ENCODE data around the gene RFX2. TPM values are rescaled to one million over a fixed set of nuclear protein-coding genes. Genes with fewer than 3 reads are reported as not detected.

RFX2 gene
- total and polyA plus RNA-seq, 10 of the 15 experiments (the other 5 are each of a cell fraction or from before 2014, with no cell fraction given) = 3.2 to 9.8 (median 4.7) TPM

- TF ChIP-seq ZNF592 (IDR thresholded peaks at IDR 0.05) = no peak
- TF ChIP-seq CUX1 (IDR thresholded peaks at IDR 0.05; ENCODE audit: insufficient replicate concordance, low read depth, low read length) = no peak
- no peak for TF ChIP-seq MLLT1 (IDR thresholded peaks at IDR 0.05)
- no peak for TF ChIP-seq ZNF622 (IDR thresholded peaks at IDR 0.05)
- no peak for TF ChIP-seq ZZZ3 (IDR thresholded peaks at IDR 0.05; ENCODE audit: control insufficient read depth, insufficient read length, low read depth)
- no peak for TF ChIP-seq E2F8 (IDR thresholded peaks at IDR 0.05; ENCODE audit: low read depth, partially characterized antibody)
- no peak for TF ChIP-seq TARDBP (IDR thresholded peaks at IDR 0.05; ENCODE audit: borderline replicate concordance)
- TF ChIP-seq TCF7 (IDR thresholded peaks at IDR 0.05; ENCODE audit: borderline replicate concordance) = no peak
- TF ChIP-seq SP1 (IDR thresholded peaks at IDR 0.05; ENCODE audit: low read depth, low read length) = no peak
- no peak for TF ChIP-seq E2F4 (IDR thresholded peaks at IDR 0.05; ENCODE audit: low read depth, low read length)
- no peak for TF ChIP-seq BMI1 (IDR thresholded peaks at IDR 0.05; ENCODE audit: borderline replicate concordance)
- TF ChIP-seq ZNF24 (IDR thresholded peaks at IDR 0.05) = no peak
Measured at GRCh38 chr19:6132482-6132881, 22.2 kb upstream of the RFX2 start (continued).
